HepG2 (cell line): Measurements from ENCODE around the gene GDF11. TPM values are rescaled to one million over a fixed set of nuclear protein-coding genes. Genes with fewer than 3 reads are reported as not detected.
A peak's percentile ranks its signal among the peaks of the same experiment; 100 is the strongest.

Source experiments
- BCL6 ChIP-seq: IDR thresholded peaks from 2 replicates; pipeline ENCODE4 v1.6.1; 2016; ENCODE audit warnings: missing genetic modification reagents, missing compliant biosample characterization
- CEBPB ChIP-seq: IDR thresholded peaks from 2 replicates; pipeline ENCODE4 v1.6.1; 2011; ENCODE audit warnings: low read depth, low read length, improper control_type of control experiment, borderline replicate concordance
- FOXA3 ChIP-seq: IDR thresholded peaks from 2 replicates; pipeline ENCODE4 v1.6.1; 2016; ENCODE audit warnings: missing genetic modification reagents, missing compliant biosample characterization
- FOXP4 ChIP-seq: sonication (generic); formaldehyde crosslinking; IDR thresholded peaks from 2 replicates; pipeline ENCODE4 v1.4.0; 2020; ENCODE audit warnings: missing genetic modification reagents
- IKZF1 ChIP-seq: fragments of 450-650 bp; IDR thresholded peaks from 2 replicates; pipeline ENCODE4 v1.7.1; 2016
- LCORL ChIP-seq, 2 experiments: fragments of 450-650 bp in 1 of 2; sonication (generic) in 1 of 2; formaldehyde crosslinking in 1 of 2; IDR thresholded peaks; 2 replicates each; pipeline versions ENCODE4 v1.5.0 to v1.6.1; 2017 to 2020; ENCODE audit warnings: antibody characterized with exemption in 1 of 2, missing genetic modification reagents in 1 of 2
- NONO ChIP-seq, 2 experiments: fragments of 450-650 bp in 1 of 2; sonication (generic) in 1 of 2; formaldehyde crosslinking in 1 of 2; IDR thresholded peaks in 1 of 2; conservative IDR thresholded peaks in 1 of 2; 2 replicates each; pipeline versions ENCODE4 v1.6.1 to v1.8.0; 2017 to 2022; ENCODE audit warnings: mild to moderate bottlenecking in 1 of 2, missing genetic modification reagents in 1 of 2, moderate library complexity in 1 of 2
- PATZ1 ChIP-seq: sonication (generic); formaldehyde crosslinking; IDR thresholded peaks from 2 replicates; pipeline ENCODE4 v1.4.0; 2020; ENCODE audit warnings: missing genetic modification reagents
- PHF21A ChIP-seq: sonication (generic); formaldehyde crosslinking; IDR thresholded peaks from 2 replicates; pipeline ENCODE4 v1.5.0; 2020; ENCODE audit warnings: mild to moderate bottlenecking, missing genetic modification reagents
- PHF8 ChIP-seq: sonication (generic); formaldehyde crosslinking; IDR thresholded peaks from 2 replicates; pipeline ENCODE4 v1.5.0; 2020; ENCODE audit warnings: missing genetic modification reagents
- RARA ChIP-seq: IDR thresholded peaks from 2 replicates; pipeline ENCODE4 v1.6.1; 2016; ENCODE audit warnings: missing genetic modification reagents, missing compliant biosample characterization
- RERE ChIP-seq: IDR thresholded peaks from 2 replicates; pipeline ENCODE4 v1.6.1; 2016; ENCODE audit warnings: low read depth, missing genetic modification reagents, missing compliant biosample characterization
- SOX6 ChIP-seq, 2 experiments: fragments of 450-650 bp in 1 of 2; sonication (generic) in 1 of 2; formaldehyde crosslinking in 1 of 2; IDR thresholded peaks; 2 replicates each; pipeline versions ENCODE4 v1.4.0 to v1.6.1; 2017 to 2020; ENCODE audit warnings: antibody characterized with exemption in 1 of 2, mild to moderate bottlenecking in 1 of 2, missing genetic modification reagents in 1 of 2
- SP5 ChIP-seq: IDR thresholded peaks from 2 replicates; pipeline ENCODE4 v1.6.1; 2016; ENCODE audit warnings: low read depth, borderline replicate concordance
- TBX3 ChIP-seq: fragments of 450-650 bp; IDR thresholded peaks from 2 replicates; pipeline ENCODE4 v1.6.1; 2017; ENCODE audit warnings: antibody characterized with exemption, mild to moderate bottlenecking, inconsistent platforms, borderline replicate concordance
- ZNF691 ChIP-seq: sonication (generic); formaldehyde crosslinking; IDR thresholded peaks from 2 replicates; pipeline ENCODE4 v1.4.0; 2020; ENCODE audit warnings: missing genetic modification reagents, low read depth, mild to moderate bottlenecking, borderline replicate concordance
- ZNF737 ChIP-seq: sonication (generic); formaldehyde crosslinking; IDR thresholded peaks from 2 replicates; pipeline ENCODE4 v1.5.0; 2020; ENCODE audit warnings: missing genetic modification reagents, mild to moderate bottlenecking, borderline replicate concordance
- polyA plus RNA-seq, 8 experiments: library from polyadenylated mRNA; depleted of rRNA in 3 of 8; stranded (reverse) in 7 of 8; unstranded in 1 of 8; fragments of >200 nt; fragmentation: Illumina TruSeq in 4 of 8; extraction: Trizol in 4 of 8; gene quantifications; 2 replicates each; pipeline versions ENCODE4 v1.2.1 to v1.2.3, GENCODE V29; 2011 to 2016; ENCODE audit warnings: low read depth in 4 of 8, missing spikeins in 1 of 8, mixed read lengths in 1 of 8; ENCODE audit not compliant: insufficient read depth in 1 of 8
- total RNA-seq, 5 experiments: library from RNA; depleted of rRNA; stranded (reverse); fragments of >200 nt; fragmentation: Illumina TruSeq; extraction: Trizol; gene quantifications; 2 replicates each; pipeline ENCODE4 v1.2.3, GENCODE V29; 2016; ENCODE audit warnings: low read depth in 1 of 5

GDF11 gene
- total and polyA plus RNA-seq, 2 of the 13 experiments (the other 11 are each of a cell fraction or from before 2014, with no cell fraction given), result 0.63 to 1.5 TPM

- TF ChIP-seq PATZ1 (CRISPR knock-in tag) (0 out of 2 replicates have a peak, but pooled peaks have one; percentile 29), LCORL (IDR thresholded peaks at IDR 0.05) (no peak), LCORL (CRISPR knock-in tag; IDR thresholded peaks at IDR 0.05) (peak; percentile 47; the same call in 1 of the 2 replicates), IKZF1 (no peak), FOXA3 (peak; percentile 65), RERE (CRISPR knock-in tag) (peak; percentile 72; the same call in 1 of the 2 replicates), ZNF737 (CRISPR knock-in tag) (no peak), CEBPB (peak; percentile 26; the same call in 1 of the 2 replicates), RARA (CRISPR knock-in tag) (0 out of 2 replicates have a peak, but pooled peaks have one; percentile 22), BCL6 (peak; percentile 65; the same call in 1 of the 2 replicates), ZNF691 (CRISPR knock-in tag) (no peak), SP5 (CRISPR knock-in tag) (peak; percentile 56; the same call in 1 of the 2 replicates), SOX6 (IDR thresholded peaks at IDR 0.05) (no peak), SOX6 (CRISPR knock-in tag; IDR thresholded peaks at IDR 0.05) (peak; percentile 41; the same call in 1 of the 2 replicates), PHF8 (no peak), PHF21A (CRISPR knock-in tag) (no peak), NONO (IDR thresholded peaks at IDR 0.05) (no peak), NONO (CRISPR knock-in tag; conservative IDR thresholded peaks at IDR 0.05) (peak; percentile 28; the same call in 1 of the 2 replicates), FOXP4 (peak; percentile 61), TBX3 (peak; percentile 92; the same call in 1 of the 2 replicates)
These were observed 37.9 kb upstream of the GDF11 start (continued) for GRCh38 chr12:55704824-55705718.
